Liver (tissue), 3 donors: ENCODE results near the gene RALGAPA2.

Source experiments
- CTCF ChIP-seq: fragments of 150-350 bp; IDR thresholded peaks from 2 replicates; pipeline ENCODE4 v1.5.1; 2017; ENCODE audit warnings: improper control_type of control experiment, low read depth, low read length; ENCODE audit not compliant: missing input control
- EGR1 ChIP-seq, 2 donors: IDR thresholded peaks; 2 replicates each; pipeline ENCODE4 v1.6.1; 2016 to 2018; ENCODE audit warnings: antibody characterized with exemption in 2 of 2, low read depth in 2 of 2
- HNF4A ChIP-seq, 2 donors: conservative IDR thresholded peaks; 2 replicates each; pipeline ENCODE4 v1.6.1; 2016; ENCODE audit warnings: antibody characterized with exemption in 2 of 2, mild to moderate bottlenecking in 2 of 2
- MAX ChIP-seq: IDR thresholded peaks from 2 replicates; pipeline ENCODE4 v1.6.1; 2016; ENCODE audit warnings: antibody characterized with exemption
- RAD21 ChIP-seq, 2 donors: IDR thresholded peaks; 2 replicates each; pipeline ENCODE4 v1.6.1; 2016; ENCODE audit warnings: antibody characterized with exemption in 2 of 2, mild to moderate bottlenecking in 2 of 2
- donor health status: healthy.
- donor health status: healthy.

- TF ChIP-seq MAX = no peak
- no peak for TF ChIP-seq CTCF
- no peak for TF ChIP-seq HNF4A (conservative IDR thresholded peaks at IDR 0.05)
- no peak for TF ChIP-seq EGR1 (IDR thresholded peaks at IDR 0.05; ENCODE audit: low read depth in 2 of 2)
- no peak for TF ChIP-seq RAD21 (IDR thresholded peaks at IDR 0.05)
Observed at GRCh38 chr20:20406306-20406705, 306.1 kb downstream of the RALGAPA2 start.
